HG03108 (cell line): ENCODE measurements around the gene ZSCAN20.

Experiments
- ATAC-seq: cut with Tn5 transposase; IDR thresholded peaks from one replicate; pipeline ENCODE4 v1.9.1; 2021; ENCODE audit warnings: moderate library complexity; ENCODE audit not compliant: unreplicated experiment

Gene ZSCAN20

DNA sequence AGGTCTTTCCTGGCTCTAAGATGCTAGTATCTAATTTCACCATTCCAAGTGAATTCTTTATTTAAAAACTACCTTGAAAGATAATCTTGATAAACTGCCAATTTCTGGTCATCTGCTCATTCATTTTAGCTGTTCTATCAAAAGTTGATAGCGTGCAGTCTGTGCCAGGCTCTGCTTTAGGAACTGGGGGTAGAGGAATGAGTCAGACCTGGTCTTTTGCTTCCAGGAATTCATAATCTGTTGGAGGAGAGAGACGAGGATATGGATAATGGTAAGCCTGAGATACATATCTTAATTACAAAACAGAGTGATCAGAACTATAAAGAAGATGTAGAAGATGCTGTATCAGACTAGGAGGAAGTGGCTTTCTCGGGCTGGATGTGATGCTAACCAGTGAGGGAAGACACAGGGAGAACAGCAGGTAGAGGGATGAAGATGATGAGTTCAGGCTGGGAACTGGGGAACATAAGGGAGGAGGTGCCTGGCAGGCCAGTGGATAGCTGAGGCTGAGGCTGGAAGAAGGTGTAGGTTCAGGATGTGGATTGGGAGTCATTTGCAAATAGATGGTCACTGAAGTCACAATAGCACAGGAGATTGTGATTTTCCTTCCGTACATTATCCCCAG, 29.3 kb upstream of the ZSCAN20 start:
- ATAC-seq: no peak

DNA sequence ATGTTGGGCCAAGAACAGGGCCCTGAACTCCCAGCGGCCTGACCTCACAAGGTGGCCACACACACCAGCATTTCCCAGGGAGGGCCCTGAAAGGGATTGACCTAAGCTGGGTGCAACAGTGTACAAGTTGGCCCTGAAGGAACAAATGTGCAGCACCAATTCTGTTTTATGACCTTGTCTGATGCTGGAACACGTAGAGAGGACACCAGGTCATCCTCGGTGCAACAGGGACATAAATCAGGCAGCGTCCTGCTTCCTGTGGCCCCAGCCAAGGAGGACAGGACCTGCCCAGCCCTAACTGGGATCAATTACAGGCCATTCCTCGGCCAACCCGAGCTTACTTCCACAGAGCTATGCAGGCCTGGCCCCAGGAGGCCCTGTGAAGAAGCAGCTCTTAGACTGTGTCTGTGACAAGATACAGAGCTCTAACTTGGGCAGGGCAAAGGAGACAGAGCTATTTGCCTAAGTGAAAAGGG, 28.7 kb upstream of the ZSCAN20 start:
- no peak for ATAC-seq

DNA sequence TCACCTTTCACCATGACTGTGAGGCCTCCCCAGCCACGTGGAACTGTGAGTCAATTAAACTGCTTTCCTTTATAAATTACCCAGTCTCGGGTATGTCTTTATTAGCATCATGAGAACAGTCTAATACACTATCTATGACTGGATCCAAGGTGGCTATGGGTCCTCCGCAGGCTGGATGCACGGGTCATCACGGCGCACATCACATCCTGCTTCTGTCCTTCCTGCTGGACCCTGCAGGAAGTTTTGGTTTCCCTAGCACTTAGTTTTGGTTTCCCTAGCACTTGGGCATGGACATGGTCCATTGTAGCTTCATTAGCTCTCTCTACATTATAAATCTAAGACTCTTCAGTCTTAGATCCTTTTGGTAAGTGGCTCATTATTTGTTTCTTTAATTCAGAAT, 27.3 kb upstream of the ZSCAN20 start:
- no peak for ATAC-seq

DNA sequence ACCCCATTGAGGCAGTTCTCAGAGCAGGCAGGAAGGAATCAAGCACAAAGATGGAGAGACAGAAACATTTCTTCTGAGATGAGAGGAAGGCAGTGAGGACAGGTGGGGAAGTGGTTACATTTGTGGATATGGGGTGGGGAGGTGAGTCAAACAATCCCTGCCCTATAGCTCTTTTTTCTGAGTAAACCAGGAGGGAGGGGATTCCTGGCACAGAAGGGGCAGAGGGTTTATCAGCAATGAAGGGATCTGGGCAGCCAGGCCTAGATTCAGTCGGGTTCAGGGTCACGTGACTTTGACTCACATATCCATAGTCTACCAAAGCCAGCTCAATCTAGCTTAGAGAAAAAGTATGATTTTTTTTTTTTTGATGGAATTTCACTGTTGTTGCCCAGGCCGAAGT, 25.9 kb upstream of the ZSCAN20 start:
- ATAC-seq: no peak

DNA sequence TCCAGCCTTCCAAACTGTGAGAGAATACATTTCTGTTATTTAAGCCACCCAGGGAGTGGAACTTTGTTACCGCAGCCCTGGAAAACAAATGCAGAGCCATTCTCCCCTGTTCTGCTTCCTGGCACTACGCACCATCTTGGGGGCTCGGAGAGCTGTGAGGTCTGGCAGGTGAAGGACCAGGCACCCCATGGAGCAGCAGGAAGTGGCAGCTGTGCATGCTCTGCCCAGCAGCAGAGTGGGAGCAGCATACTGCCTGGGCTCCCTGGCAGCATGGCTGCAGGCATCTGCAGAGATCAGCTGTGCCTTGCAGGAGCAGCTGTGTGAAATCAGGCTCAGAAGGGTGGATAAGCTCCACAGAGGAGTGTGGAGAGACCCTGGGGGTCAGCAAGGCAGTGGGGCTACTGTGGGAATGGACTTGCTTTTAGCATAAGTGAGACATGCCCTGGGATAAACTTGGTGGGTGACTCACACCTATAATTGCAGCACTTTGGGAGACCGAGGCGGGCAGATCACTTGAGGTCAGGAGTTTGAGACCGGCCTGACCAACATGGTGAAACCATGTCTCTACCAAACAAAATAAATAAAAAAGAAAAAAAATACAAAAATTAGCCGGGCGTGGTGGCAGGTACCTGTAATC, 17.7 kb upstream of the ZSCAN20 start:
- ATAC-seq: no peak

DNA sequence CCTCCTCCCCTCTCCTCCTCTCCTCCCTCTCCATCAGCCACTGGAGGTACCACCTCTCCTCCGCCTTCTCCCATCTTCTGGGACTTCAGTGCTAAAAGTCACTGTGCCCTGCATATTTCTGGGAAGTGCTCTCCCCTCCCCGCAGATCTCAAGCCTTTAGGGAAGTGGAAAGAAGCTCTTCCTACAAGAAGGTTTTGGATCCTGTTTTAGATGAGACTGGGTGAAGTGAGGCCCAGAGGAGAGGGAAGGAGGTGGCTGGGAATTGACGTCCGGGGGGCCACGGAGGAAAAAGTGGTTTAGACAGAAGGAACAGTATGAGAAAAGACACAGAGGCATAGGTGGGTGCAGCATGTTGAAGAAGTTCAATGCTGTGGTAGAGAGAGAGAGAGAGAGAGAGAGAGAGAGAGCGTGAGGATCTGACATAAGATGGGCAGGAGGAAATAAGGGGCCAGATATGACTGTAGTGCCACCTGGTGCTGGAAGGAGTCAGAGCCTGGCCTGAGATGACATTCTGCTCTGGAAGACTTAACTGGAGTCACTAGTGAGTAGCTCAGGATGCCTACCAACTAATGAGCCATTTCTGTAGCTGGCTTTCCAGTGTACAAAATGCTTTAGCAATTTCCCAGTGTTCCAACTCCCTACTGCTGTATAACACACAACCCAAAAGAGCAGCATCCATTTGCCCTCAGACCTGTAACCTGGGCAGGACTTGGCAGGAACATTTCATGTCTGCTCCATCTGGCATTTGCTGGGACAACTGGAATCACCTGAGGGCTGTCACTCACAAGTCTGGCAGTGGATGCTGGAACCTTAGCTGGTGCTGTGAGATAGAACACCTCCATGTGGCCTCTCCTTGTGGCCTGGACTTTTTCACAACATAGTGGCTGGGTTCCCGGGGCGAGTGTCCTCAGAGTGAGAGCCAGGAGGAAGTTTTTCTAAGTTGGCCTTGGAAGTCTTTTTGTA, 16.6 kb upstream of the ZSCAN20 start:
- no peak for ATAC-seq

DNA sequence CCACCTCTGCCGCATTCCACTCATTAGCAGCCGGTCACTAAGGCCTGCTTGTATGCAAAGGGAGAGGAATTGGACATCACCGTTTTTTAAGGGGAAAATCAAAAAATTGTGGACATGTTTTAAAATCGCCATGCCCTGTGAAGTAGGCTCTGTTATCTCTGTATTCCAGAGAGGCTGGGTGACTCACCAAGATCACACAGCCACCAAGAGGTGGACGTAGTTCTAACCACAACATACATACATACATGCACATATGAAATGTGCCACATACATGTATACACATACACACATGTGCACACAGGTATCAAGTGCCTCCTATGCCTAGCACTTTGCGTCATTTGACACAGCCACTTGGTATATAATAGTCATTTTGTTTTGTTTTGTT, 16.0 kb upstream of the ZSCAN20 start:
- no peak for ATAC-seq

DNA sequence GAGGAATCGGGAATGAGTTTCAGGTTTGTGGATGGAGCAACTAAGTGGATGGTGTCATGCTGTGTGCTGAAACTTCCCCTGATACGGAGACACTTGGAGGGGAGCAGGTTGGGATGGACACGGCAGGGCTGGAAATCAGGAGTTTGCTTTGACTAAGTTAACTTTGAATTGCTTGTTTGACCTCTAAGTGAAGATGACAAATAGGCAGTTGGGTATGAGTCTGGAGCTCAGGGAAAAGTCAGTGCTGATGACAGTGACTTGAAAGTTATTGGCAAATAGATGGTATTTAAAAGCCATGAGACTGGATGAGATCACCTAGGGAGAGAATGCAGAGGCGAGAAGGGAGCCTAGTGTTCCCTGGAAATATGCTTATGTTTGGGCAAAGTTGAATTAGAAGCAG, 12.8 kb upstream of the ZSCAN20 start:
- no peak for ATAC-seq

DNA sequence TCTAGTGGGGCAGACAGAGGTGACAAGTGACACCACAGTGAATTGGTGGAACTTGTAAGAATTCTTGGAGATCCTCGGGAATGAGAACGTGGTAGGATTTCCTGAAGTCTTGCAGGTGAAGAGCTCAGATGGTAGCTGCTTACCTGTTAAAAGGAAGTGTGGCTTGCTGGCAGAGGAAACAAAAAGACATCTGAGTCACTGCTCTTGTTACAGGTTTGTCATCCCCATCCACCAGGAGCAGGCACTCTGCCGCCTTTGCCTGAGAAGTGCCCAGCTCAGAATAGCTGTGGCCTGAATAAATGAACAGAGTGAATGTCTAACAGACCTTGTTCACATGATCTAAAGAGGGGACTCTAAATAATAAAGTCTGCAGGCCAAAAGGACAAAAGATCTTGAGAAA, 12.3 kb upstream of the ZSCAN20 start:
- ATAC-seq: no peak

DNA sequence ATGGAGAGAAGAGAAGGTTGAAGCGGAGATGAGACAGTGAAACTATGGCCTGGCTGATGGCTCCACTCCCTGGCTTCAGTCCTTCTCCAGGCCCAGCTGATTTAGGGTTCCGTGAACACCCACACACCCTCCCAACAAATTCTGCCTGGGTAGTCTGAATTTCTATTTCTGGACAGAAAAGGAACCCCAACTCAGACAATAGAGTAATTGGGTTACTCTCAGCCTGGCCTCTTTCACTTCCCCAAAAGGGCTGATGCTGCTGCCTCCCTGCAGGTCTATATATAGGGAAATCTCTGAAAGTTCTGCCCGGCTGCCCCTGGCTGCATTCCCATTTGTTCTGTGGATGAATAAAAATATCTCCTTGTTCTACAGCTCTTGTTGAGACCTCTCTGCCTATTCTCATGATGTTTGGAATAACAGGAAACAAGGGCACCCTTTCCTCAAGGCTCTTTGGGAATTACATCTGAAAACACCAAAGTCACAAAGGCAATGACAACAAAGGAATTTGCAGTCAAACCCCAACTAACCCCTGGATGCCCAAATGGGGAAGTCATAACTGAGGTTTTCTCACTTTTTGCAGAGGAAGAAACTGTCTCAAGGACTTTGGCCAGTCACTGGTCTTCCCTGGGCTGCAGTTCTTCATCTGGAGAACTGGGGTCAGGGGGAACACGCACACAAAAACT, 11.4 kb upstream of the ZSCAN20 start:
- ATAC-seq: peak; percentile 63

DNA sequence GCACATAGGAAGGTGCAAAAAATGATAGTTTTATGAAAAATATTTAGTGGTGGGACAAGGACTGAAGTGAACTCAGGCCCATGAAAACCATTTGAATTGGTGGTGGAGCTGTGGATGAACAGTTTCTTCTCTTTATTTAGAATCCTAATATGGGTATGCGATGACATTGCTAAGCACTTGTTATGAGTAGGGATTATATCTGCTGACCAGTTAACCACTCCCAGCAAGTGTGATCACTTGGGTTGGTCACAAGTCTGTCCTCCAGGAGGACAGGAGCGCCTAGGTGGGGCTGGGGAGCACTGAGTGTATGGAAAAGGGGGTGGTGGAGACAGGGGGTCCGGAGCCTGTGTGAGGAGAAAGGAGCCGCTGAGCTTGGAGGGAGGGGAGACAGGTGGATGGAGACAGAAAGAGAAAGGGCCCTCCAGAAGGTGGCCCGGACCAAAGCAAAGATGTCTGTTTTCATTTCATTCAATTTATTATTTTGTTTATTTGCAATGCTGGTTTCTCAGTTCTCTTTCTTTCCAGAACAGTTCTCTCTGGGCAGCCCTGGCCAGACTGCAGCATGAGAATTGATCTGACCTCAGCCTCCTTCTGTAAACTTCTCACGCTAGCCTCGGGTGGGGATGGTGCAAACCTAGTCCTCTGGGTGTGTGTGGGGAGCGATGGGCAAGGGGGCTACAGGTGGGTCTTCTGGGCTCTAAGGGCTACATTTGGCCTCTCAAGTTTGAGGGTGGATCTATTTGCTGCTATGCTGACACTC, 9.9 kb upstream of the ZSCAN20 start:
- no peak for ATAC-seq

DNA sequence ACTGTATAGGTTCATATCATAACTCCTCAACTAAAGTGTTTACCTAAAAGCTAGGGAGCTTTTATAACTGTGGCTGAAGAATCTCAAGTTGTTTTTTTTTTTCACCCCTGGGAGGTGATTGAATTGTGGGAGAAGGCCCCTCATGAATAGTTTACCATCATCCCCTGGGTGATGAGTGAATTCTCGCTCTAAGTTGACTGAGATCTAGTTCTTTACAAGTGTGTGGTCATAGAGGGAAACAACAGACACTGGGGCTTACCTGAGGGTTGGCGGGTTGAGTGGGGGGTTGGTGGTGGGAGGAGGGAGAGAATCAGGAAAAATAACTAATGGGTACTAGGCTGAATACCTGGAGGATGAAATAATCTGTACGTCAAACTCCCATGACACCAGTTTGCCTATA, 7.9 kb upstream of the ZSCAN20 start:
- no peak for ATAC-seq

DNA sequence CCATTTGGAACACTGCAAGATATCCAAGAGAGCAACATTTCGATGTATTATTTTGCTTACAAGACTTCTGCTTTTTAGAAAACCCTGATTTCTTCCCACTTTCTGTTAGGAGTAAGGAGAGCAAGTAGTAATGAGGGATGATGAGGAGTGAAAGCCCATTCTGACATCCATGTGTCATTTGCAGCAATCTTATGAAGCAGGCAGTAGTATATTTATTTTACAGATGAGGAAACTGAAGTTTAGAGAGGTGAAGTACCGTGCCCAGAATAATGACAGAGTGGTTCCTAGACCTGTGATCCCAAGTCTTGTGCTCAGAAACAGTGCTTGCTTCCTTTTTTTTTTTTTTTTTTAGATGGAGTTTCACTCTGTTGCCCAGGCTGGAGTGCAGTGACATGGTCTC, 7.1 kb upstream of the ZSCAN20 start:
- no peak for ATAC-seq

DNA sequence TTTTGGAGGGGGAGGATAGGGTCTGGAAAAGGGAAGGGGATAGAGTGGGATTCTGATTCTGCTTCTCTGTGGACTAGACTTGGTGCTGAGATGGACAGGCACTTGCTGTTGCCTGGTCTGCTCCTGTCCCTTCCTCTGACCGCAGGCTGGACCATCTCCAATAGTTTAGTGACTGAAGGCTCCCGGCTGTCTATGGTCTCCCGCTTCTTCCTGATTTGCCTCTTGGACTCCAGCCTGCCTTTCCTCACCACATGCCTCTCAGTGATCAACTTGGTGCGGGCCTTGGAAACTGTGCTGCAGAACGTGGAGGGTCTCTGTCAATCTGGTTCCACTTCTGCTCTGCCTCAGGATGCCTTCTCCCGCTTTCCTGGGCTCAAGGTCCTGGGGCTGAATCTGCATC, 6.3 kb upstream of the ZSCAN20 start:
- no peak for ATAC-seq

DNA sequence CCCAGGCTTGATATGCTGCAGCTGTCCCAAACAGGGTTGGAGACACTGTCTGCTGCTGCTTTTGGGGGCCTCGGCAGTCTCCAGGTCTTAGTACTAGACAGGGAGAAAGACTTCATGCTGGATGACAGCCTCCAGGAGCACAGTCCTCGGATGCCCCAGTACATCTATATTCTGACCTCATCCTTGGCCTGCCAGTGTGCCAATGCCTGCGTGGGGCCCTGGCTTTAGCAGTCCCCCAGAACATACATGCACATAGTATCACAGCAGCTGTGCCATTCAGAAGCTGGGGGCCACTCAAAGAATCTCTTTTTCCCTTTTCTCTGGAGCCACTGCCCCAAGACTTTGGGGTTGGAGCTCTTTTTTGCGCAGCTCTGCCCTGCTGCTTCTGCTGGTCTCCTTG, 4.4 kb upstream of the ZSCAN20 start:
- no peak for ATAC-seq

DNA sequence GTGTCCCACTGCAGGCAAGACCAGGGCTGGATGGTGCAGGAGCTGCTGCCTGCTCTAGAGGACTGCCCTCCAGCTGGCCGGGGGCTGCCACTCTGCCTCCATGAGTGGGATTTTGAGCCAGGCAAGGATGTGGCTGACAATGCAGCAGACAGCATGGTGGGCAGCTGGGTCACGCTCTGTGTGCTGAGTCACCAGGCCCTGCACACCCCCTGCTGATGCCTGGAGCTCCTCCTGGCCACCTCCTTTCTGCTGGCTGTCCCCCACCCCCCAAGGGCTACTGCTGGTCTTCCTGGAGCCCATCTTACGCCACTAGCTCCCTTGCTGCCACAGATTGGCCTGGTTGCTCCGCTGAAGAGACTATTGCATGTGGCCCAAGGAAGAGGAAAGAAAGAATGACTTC, 3.9 kb upstream of the ZSCAN20 start:
- ATAC-seq: no peak

DNA sequence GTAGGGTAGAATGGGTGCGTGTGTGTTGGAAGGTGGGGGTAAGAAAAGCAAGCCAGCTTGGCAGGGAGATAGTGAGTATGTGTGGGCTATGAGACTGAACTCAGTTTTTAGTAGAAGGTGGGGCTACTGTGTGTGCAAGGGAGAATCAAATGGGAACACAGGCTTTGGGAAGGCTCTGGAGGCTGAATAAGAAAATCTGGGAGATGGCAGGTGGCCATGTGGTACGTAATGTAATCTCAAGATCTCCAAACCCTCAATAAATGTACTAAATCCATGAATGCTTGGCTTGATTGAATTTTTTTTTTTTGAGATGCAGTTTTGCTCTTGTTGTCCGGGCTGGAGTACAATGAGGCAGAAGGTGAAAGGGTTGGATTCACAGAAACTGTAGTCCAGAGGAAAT, 3.5 kb upstream of the ZSCAN20 start:
- no peak for ATAC-seq

DNA sequence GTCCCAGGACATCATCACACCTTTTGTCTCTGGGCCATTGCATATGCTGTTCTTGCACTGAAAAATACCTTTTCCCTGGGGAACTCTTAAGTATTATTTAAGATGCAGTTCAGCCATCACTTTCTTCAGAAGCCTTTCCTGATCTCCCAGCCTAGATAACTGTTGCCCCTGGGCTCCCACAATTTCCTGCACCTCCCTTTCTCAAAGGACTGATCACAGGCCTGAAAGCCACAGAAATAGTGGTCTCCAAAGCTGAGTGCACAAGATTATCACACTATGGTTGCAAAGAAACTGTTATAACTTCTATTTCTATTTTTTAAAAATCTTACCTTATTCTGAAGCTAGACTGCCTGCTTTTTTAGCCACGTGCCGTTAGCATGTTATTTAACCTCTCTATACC, 2.8 kb upstream of the ZSCAN20 start:
- ATAC-seq: no peak

DNA sequence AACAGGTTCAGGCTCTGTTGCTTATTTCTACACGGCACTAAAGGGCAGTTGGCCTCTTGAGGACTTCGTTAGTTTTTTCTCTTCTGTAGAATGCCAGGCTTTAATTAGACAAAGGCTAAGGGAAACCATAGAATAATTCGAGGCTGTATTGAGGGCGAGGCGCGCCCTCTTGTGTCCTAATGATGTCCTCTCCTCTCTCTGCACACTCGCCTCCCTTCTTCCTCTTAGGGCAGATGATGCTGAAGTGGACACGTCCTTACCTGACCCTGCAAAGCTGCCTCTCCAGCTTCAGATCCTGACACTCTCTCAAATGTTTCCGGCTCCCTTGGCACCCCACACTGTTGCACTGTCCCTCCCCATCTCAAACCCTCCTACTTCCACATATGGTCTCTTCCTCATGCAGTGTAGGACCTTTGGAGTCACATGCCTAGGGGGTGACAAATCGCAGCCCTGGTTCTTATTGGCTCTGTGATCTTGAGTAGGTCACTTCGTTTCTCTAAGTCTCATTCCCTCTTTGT, 1.9 kb upstream of the ZSCAN20 start:
- peak; percentile 36 for ATAC-seq

DNA sequence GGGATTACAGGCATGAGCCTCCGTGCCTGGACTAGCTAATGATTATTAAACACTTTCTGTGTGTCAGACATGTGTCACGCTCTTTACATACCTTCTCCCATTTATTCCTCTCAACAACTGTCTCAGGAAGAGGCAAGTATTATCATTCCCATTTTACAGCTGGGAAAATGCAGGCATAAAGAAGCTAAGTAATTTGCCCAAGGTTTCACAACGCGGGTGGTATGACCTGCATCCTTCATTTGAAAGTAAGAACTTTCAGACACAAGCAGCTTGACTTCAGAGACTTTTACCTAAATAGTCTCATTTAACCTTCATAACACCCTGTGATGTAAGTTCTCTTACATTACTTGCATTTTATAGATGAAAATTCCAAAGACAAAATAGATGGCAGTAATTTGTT, 1.0 kb upstream of the ZSCAN20 start:
- ATAC-seq: no peak
